Measurements from ENCODE around the gene PTPN18.

Gene PTPN18

DNA sequence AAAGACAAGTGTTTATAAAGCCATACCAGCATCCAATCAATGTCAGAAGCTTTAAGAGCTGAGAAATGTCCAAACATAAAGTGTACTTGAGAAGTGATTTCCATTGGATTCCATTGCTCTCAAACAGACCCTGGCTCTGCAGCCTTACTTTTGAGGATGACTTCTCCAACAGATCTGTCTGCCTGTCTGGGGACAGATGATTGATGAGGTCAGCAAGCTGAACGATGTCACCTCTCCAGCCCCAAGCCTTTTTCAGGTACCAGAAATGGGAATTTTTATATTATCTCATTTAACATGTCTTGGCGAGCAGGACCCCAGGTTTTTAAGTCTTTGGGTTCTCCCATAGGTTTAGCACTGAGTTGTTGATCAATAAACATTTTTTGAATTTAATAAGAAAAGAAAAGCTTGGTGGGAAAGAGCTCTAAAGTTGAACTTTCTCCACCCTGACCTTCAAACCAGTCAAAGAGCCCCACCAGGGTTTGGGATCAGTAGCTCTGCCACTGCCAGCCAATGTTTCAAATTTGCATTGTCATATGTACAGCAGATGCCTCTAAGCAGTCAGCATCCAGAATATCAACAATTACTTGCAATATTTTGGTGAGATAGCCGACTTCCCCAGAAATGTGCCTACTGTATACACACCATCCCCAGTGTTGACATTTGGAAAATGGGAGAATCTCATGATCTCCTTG is 22.5 kb downstream of the PTPN18 start:
- H3K36me3 ChIP-seq = peaks cover 41% of the 10 kb centered on the region
- no peak overlapping the region for H3K4me2 ChIP-seq
- peaks cover 33% of the 10 kb centered on the region for H4K20me1 ChIP-seq
- no peak overlapping the region for H3K9ac ChIP-seq
- H3K4me3 ChIP-seq = no peak overlapping the region
- no peaks in the 10 kb centered on the region for H3K27me3 ChIP-seq
- peaks cover 70% of the 10 kb centered on the region for H3K4me1 ChIP-seq
- no peak overlapping the region for H3K27ac ChIP-seq
- H3K9me3 ChIP-seq = no peaks in the 10 kb centered on the region
- TF ChIP-seq Cebpa-rat (IDR thresholded peaks at IDR 0.05) = no peak

DNA sequence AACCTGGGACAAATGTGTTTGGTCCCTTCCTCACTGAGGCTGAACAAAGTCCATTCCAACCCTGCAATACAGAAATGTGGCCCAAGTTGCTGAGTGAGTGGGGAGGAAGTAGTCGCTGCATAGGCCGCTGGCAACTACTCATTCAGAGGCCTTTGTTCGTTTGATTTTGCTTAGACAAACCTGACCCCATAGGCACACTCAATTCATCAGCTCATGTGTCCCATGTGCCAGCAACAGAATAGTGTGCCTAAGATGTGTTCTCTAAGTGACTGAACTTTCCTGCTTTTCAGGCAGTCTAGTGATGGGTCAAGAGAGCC is 23.0 kb downstream of the PTPN18 start:
- Histone ChIP-seq H3K4me3 (no peak overlapping the region), H3K9me3 (no peaks in the 10 kb centered on the region), H3K36me3 (peaks cover 41% of the 10 kb centered on the region), H3K4me1 (peaks cover 66% of the 10 kb centered on the region), H3K27ac (no peak overlapping the region), H4K20me1 (peaks cover 33% of the 10 kb centered on the region), H3K27me3 (no peaks in the 10 kb centered on the region), H3K4me2 (no peak overlapping the region), H3K9ac (no peak overlapping the region)
- TF ChIP-seq Cebpa-rat (IDR thresholded peaks at IDR 0.05) = no peak

DNA sequence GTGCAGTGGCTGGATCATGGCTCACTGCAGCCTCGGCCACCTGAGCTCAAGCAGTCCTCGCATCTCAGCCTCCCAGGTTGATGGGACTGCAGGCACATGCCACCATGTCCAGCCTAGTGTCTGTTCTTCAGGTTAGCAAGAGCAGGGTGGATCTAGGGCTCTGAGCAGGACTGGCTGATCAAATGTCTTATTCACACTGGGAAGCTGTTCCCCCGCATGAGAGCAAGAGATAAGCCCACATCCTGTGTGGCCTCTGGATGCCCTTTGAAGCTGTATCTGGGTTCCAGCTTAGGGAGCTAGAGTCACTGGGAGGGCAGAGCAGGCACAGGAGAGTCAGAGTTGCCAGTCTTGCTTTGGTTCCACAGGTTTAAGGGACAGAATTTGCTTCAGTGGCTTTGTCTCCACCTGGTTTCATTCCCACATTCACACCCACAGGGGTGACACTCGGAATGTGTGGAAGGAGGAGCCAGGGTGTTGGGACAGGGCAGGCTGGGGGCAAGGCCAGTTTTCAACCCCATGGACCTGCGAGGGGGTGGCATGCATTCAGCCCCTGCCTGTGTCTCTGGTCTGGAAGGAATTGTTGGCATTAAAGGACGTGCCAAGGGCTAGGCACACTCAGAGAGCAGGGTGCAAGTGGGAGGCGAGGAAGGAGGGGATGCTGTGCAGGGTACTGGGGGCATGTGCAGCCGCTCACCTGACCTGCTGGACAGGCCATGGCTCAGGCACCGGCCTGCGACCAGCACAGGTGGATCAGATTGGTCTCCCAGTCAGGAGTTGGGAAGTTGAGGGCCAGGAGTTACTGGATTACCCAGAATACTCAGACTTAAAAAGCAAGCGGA is 24.5 kb downstream of the PTPN18 start:
- H3K4me2 ChIP-seq = peak overlapping the region; percentile 75
- no peaks in the 10 kb centered on the region for H3K27me3 ChIP-seq
- H3K9ac ChIP-seq = no peak overlapping the region
- H3K27ac ChIP-seq = no peak overlapping the region
- peaks cover 33% of the 10 kb centered on the region for H4K20me1 ChIP-seq
- H3K4me1 ChIP-seq = peaks cover 64% of the 10 kb centered on the region
- peaks cover 31% of the 10 kb centered on the region for H3K36me3 ChIP-seq
- H3K4me3 ChIP-seq = no peak overlapping the region
- TF ChIP-seq Cebpa-rat (IDR thresholded peaks at IDR 0.05) = no peak
- no peaks in the 10 kb centered on the region for H3K9me3 ChIP-seq

DNA sequence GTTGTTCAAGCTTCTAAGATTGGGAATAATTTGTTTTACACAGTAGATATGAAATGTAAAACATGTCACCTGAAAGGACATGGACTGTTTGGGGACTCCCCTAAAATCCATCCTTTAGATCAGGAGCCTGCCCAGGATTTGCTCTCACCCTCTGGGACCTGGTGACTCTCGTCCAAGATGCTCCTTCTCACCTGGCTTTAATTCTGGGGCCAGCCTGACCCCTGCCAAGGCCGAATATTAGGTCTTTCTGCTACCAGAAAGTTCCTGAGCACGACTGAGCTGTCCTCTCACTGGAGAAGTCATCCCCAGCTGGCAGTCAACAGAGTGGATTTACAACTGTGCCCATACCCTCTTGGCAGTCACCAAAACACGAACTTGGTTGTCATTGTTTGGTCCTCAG is 25.3 kb downstream of the PTPN18 start:
- H3K9me3 ChIP-seq = no peaks in the 10 kb centered on the region
- H3K4me3 ChIP-seq = no peak overlapping the region
- H3K9ac ChIP-seq = no peak overlapping the region
- H4K20me1 ChIP-seq = peaks cover 32% of the 10 kb centered on the region
- H3K36me3 ChIP-seq = peaks cover 22% of the 10 kb centered on the region
- H3K4me1 ChIP-seq = peaks cover 66% of the 10 kb centered on the region
- no peak overlapping the region for H3K27ac ChIP-seq
- H3K27me3 ChIP-seq = no peaks in the 10 kb centered on the region
- TF ChIP-seq Cebpa-rat (IDR thresholded peaks at IDR 0.05) = no peak
- peak overlapping the region; percentile 75 for H3K4me2 ChIP-seq

DNA sequence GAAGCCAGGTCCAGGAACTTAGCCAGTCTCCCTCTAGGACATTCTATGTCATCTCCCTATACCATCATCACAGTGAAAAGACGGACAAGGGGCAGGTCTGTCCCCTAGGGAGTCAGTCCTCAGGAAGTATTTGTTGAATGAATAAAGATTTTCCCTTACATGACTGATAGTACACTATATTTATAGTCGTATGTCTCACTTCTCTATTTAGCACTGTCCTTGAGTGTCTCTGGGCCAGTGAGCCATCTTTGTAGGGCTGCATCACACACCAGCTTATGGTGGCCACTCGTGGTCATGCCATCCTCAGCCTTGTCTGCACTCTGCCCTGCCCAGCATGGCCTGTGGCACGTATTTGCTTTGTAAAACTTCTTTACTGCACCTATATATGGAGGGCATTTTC is 25.8 kb downstream of the PTPN18 start:
- peaks cover 21% of the 10 kb centered on the region for H3K36me3 ChIP-seq
- no peak overlapping the region for H3K9ac ChIP-seq
- H3K4me2 ChIP-seq = peak overlapping the region; percentile 75
- H3K9me3 ChIP-seq = no peaks in the 10 kb centered on the region
- no peak for TF ChIP-seq Cebpa-rat (IDR thresholded peaks at IDR 0.05)
- H3K4me3 ChIP-seq = no peak overlapping the region
- peaks cover 66% of the 10 kb centered on the region for H3K4me1 ChIP-seq
- H3K27ac ChIP-seq = no peak overlapping the region
- peaks cover 27% of the 10 kb centered on the region for H4K20me1 ChIP-seq
- H3K27me3 ChIP-seq = no peaks in the 10 kb centered on the region

DNA sequence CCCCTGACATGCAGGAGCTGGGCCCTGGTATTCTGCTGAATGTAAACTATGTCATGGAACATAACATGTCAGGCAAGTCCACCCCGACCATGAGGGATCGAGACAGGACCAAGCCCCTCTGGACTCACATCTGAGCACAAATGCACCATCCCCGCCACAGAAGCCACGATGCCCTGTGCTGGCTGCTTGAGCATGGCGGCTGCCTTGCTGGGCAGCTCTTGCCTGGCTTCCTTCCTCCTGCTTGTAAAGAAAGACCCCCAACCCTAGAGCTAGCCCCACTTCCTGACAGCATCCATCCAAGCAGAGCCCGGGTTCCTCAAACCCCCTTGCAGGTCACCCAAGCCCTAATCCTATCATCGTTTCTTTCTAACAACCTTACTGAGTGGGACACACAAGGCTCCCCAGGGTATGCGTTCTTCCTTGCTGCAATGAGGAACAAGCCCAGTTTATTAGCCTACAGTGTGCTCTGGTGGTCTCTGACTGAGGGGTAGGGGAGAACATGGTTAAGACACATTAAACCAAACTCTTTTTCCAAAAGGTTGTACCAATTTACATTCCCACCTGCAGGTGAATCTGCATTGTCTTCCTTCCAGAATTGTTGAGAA is 26.6 kb downstream of the PTPN18 start:
- no peak overlapping the region for H3K9ac ChIP-seq
- H3K4me1 ChIP-seq = peaks cover 66% of the 10 kb centered on the region
- H3K9me3 ChIP-seq = no peaks in the 10 kb centered on the region
- H3K27ac ChIP-seq = no peak overlapping the region
- H4K20me1 ChIP-seq = peaks cover 19% of the 10 kb centered on the region
- no peaks in the 10 kb centered on the region for H3K27me3 ChIP-seq
- no peak for TF ChIP-seq Cebpa-rat (IDR thresholded peaks at IDR 0.05)
- H3K4me3 ChIP-seq = no peak overlapping the region
- H3K36me3 ChIP-seq = peaks cover 21% of the 10 kb centered on the region
- peak overlapping the region; percentile 75; the same call in 1 of the 2 replicates for H3K4me2 ChIP-seq

DNA sequence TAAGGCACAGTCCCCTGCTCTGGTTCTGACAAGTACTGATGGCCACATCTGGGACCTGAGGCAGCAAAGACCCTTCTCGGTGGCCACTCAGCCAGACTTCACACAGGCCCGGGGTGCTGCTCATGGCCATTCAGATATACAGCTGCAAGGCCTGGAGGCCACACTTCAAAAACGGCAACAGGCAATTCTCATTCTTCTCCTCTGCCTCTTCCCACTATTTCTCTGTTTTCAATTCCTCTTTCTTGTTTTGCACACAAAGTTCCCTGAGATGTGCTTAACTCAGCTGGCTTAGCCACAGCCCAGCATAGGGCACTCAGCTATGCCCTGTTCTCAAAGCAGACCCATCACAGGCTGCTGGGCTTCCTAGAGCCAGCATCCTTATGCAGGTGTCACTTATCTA is 29.9 kb downstream of the PTPN18 start:
- Histone ChIP-seq H3K9ac (no peak overlapping the region), H3K4me2 (peak overlapping the region; percentile 44)

DNA sequence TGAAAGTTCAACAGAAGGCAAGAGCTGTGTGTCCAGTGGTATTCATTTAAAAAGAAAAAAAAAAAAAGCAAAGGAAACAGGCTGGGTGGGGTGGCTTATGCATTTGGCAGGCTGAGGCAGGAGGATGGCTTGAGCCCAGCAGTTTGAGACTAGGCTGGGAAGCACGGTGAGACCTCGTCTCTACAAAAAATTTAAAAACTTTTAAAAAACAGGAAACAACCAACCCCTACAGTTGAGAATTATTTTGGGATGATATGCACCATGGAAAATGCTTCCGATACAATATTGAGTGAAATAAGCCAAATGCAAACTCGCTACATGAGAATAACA is 31.2 kb downstream of the PTPN18 start:
- no peak for TF ChIP-seq Cebpa-rat (IDR thresholded peaks at IDR 0.05)
- Histone ChIP-seq H3K36me3 (peaks cover 8% of the 10 kb centered on the region), H3K9ac (no peak overlapping the region), H3K27me3 (peaks cover 9% of the 10 kb centered on the region; the same call in 1 of the 2 replicates), H3K27ac (no peak overlapping the region), H3K4me1 (peaks cover 53% of the 10 kb centered on the region), H3K4me3 (no peak overlapping the region), H3K9me3 (no peaks in the 10 kb centered on the region; the same call in 1 of the 2 replicates), H4K20me1 (no peaks in the 10 kb centered on the region), H3K4me2 (peak overlapping the region; percentile 34)

More for the DNA sequence above, 29.9 kb downstream of the PTPN18 start:
- H4K20me1 ChIP-seq = peaks cover 1% of the 10 kb centered on the region
- 0 out of 2 replicates have a peak overlapping the region, but pooled peaks have one; percentile 43 for H3K27ac ChIP-seq
- peaks cover 61% of the 10 kb centered on the region for H3K4me1 ChIP-seq
- TF ChIP-seq Cebpa-rat (IDR thresholded peaks at IDR 0.05) = no peak
- no peaks in the 10 kb centered on the region for H3K27me3 ChIP-seq
- no peak overlapping the region for H3K4me3 ChIP-seq
- no peaks in the 10 kb centered on the region; the same call in 1 of the 2 replicates for H3K9me3 ChIP-seq
- H3K36me3 ChIP-seq = peaks cover 20% of the 10 kb centered on the region

DNA sequence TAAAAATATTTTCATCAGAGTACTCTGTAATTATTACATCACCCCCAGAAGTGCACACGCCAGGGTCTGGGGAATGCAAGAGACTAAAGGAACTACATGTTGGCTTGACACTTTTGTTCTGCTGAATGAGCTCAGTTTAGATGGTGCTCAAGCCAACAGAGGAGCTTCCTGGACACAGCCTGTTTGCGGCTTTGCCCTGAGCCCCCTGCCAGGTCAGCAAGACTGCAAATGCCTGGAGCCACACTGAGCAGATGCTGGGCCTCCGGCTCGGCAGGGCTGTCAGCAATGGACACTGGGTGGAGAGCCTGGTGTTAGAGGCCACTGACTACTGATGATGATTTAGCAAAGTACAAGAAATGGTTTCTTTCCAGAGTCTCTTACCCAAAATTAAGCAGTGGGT is 31.9 kb downstream of the PTPN18 start:
- Histone ChIP-seq H3K4me1 (peaks cover 46% of the 10 kb centered on the region), H3K36me3 (peaks cover under 1% of the 10 kb centered on the region; the same call in 1 of the 2 replicates)

More for the DNA sequence above, 31.9 kb downstream of the PTPN18 start:
- H3K4me2 ChIP-seq = no peak overlapping the region
- peaks cover 9% of the 10 kb centered on the region; the same call in 1 of the 2 replicates for H3K27me3 ChIP-seq
- H3K9ac ChIP-seq = no peak overlapping the region
- TF ChIP-seq Cebpa-rat (IDR thresholded peaks at IDR 0.05) = no peak
- H4K20me1 ChIP-seq = no peaks in the 10 kb centered on the region
- no peak overlapping the region for H3K4me3 ChIP-seq
- no peaks in the 10 kb centered on the region; the same call in 1 of the 2 replicates for H3K9me3 ChIP-seq
- no peak overlapping the region for H3K27ac ChIP-seq

Data from BLaER1 (cell line).